Caco-2 (cell line): Measurements from ENCODE around the gene AMH. TPM values are rescaled to one million over a fixed set of nuclear protein-coding genes. Genes with fewer than 3 reads are reported as not detected.

Experiments
- BruUV-seq: library from RNA; stranded (reverse); fragments of 400-500 nt; replicated peaks from 2 replicates; lab custom pipeline; 2021; lab: Mats Ljungman, UMichigan
- CTCF ChIA-PET: fragments of 300-600 bp; sonication (Branson Sonifier 250); formaldehyde crosslinking; loops from one replicate; lab custom pipeline; 2022; ENCODE audit warnings: antibody characterized with exemption; lab: Charles Lee
- POLR2A ChIA-PET: fragments of 300-600 bp; sonication (Branson Sonifier 250); formaldehyde crosslinking; loops from one replicate; lab custom pipeline; 2022; ENCODE audit warnings: antibody characterized with exemption; lab: Charles Lee
- DNase-seq, 2 experiments: peaks; one replicate each; pipeline versions ENCODE4 v3.0.0 to v3.0.0-alpha.2; 2020 to 2022
- H3K27me3 ChIP-seq: replicated peaks from 2 replicates; pipeline ENCODE4 v1.6.0; 2011; ENCODE audit warnings: low read length; ENCODE audit not compliant: control insufficient read depth, insufficient read depth
- H3K36me3 ChIP-seq: 2 replicates; pipeline ENCODE4 v1.5.1; 2011; ENCODE audit warnings: low read length; ENCODE audit not compliant: control insufficient read depth, insufficient read depth
- H3K4me1 ChIP-seq: fragments of 250-450 bp; sonication (Bioruptor Pico); 2 replicates; pipeline ENCODE4 v1.5.1; 2020; ENCODE audit warnings: mild to moderate bottlenecking
- H3K4me3 ChIP-seq: 2 replicates; pipeline ENCODE4 v1.5.1; 2011; ENCODE audit warnings: low read depth, mild to moderate bottlenecking, control low read depth, low read length
- H3K9me3 ChIP-seq: fragments of 250-450 bp; sonication (Bioruptor Pico); 2 replicates; pipeline ENCODE4 v1.5.1; 2020; ENCODE audit warnings: mild to moderate bottlenecking, moderate library complexity
- H3K27ac Mint-ChIP-seq: one replicate; pipeline ENCODE4 v1.8.0; 2022; ENCODE audit warnings: mixed read lengths; ENCODE audit not compliant: unreplicated experiment
- H3K27me3 Mint-ChIP-seq: one replicate; pipeline ENCODE4 v1.8.0; 2022; ENCODE audit warnings: mixed read lengths; ENCODE audit not compliant: insufficient read depth, unreplicated experiment
- H3K36me3 Mint-ChIP-seq: one replicate; pipeline ENCODE4 v1.8.0; 2022; ENCODE audit warnings: mild to moderate bottlenecking, mixed read lengths; ENCODE audit not compliant: insufficient read depth, unreplicated experiment
- H3K4me1 Mint-ChIP-seq: one replicate; pipeline ENCODE4 v1.8.0; 2022; ENCODE audit warnings: low read depth, mixed read lengths; ENCODE audit not compliant: unreplicated experiment
- H3K4me3 Mint-ChIP-seq: one replicate; pipeline ENCODE4 v1.8.0; 2022; ENCODE audit warnings: mild to moderate bottlenecking, moderate library complexity, mixed read lengths; ENCODE audit not compliant: unreplicated experiment
- H3K9me3 Mint-ChIP-seq: one replicate; pipeline ENCODE4 v1.8.0; 2022; ENCODE audit warnings: mixed read lengths; ENCODE audit not compliant: unreplicated experiment
- intact Hi-C: fragments of 100-400 bp; cut with micrococcal nuclease; formaldehyde crosslinking; loops from one replicate; pipeline ENCODE4 v1.10.0; 2022; ENCODE audit not compliant: unreplicated experiment
- total RNA-seq: library from RNA; stranded (reverse); gene quantifications from 2 replicates; pipeline ENCODE4 v1.2.3, GENCODE V29; 2022
- TF ChIP-seq, protein P1 (sequence below), 2 experiments: fragments of 200-600 bp in 1 of 2; IDR thresholded peaks; 1 replicate in 1 of 2; 2 replicates in 1 of 2; pipeline versions ENCODE4 v1.5.1 to v1.8.0; 2011 to 2022; ENCODE audit warnings: antibody characterized with exemption in 1 of 2, control low read depth in 1 of 2, inconsistent platforms in 1 of 2, low read depth in 1 of 2, low read length in 1 of 2, mild to moderate bottlenecking in 1 of 2, moderate library complexity in 1 of 2; ENCODE audit not compliant: insufficient read depth in 1 of 2, severe bottlenecking in 1 of 2, unreplicated experiment in 1 of 2

AMH gene
- total RNA-seq, 1 experiment from 2014 or later: 19.4 TPM

DNA sequence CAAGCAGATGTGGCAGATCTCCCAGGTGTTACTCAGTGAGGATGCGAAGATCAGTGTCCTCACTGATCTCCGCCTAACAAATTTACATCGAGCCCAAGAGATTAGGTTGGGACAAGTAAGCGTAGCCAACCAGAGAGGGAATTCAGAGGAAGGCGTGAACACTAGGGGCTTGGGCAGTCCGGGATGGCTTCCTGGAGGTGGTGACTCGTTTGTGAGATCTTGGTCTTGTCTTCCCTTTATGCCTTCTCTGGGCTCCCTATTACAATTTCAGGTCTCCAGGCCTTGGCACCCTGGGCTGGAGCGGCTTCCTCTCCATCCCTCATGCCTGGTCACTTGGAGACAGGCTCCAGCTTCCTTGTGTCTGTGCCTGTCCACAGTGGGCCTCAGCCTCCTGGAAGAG is 6.3 kb upstream of the AMH start:
- H3K36me3 Mint-ChIP-seq: peaks cover 88% of the 10 kb centered on the region
- H3K4me3 ChIP-seq: no peak overlapping the region
- H3K27me3 ChIP-seq: no peaks in the 10 kb centered on the region
- H3K27ac Mint-ChIP-seq: peak overlapping the region; percentile 79
- BruUV-seq: no TSS peak
- TF ChIP-seq, protein P1, sequence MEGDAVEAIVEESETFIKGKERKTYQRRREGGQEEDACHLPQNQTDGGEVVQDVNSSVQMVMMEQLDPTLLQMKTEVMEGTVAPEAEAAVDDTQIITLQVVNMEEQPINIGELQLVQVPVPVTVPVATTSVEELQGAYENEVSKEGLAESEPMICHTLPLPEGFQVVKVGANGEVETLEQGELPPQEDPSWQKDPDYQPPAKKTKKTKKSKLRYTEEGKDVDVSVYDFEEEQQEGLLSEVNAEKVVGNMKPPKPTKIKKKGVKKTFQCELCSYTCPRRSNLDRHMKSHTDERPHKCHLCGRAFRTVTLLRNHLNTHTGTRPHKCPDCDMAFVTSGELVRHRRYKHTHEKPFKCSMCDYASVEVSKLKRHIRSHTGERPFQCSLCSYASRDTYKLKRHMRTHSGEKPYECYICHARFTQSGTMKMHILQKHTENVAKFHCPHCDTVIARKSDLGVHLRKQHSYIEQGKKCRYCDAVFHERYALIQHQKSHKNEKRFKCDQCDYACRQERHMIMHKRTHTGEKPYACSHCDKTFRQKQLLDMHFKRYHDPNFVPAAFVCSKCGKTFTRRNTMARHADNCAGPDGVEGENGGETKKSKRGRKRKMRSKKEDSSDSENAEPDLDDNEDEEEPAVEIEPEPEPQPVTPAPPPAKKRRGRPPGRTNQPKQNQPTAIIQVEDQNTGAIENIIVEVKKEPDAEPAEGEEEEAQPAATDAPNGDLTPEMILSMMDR (IDR thresholded peaks at IDR 0.05; ENCODE audit: insufficient read depth in 1 of 2, low read depth in 1 of 2, low read length in 1 of 2, severe bottlenecking in 1 of 2, unreplicated experiment in 1 of 2): no peak
- peaks cover 2% of the 10 kb centered on the region for H3K36me3 ChIP-seq
- H3K4me1 ChIP-seq: peaks cover 34% of the 10 kb centered on the region
- ChIA-PET POLR2A (no interaction called here), CTCF (no interaction called here)
- H3K4me1 Mint-ChIP-seq: peaks cover 23% of the 10 kb centered on the region
- intact Hi-C loops: no loop called here
- H3K4me3 Mint-ChIP-seq: no peak overlapping the region
- no peaks in the 10 kb centered on the region for H3K9me3 Mint-ChIP-seq
- no peaks in the 10 kb centered on the region for H3K9me3 ChIP-seq
- no peaks in the 10 kb centered on the region for H3K27me3 Mint-ChIP-seq
- DNase-seq: no peak

DNA sequence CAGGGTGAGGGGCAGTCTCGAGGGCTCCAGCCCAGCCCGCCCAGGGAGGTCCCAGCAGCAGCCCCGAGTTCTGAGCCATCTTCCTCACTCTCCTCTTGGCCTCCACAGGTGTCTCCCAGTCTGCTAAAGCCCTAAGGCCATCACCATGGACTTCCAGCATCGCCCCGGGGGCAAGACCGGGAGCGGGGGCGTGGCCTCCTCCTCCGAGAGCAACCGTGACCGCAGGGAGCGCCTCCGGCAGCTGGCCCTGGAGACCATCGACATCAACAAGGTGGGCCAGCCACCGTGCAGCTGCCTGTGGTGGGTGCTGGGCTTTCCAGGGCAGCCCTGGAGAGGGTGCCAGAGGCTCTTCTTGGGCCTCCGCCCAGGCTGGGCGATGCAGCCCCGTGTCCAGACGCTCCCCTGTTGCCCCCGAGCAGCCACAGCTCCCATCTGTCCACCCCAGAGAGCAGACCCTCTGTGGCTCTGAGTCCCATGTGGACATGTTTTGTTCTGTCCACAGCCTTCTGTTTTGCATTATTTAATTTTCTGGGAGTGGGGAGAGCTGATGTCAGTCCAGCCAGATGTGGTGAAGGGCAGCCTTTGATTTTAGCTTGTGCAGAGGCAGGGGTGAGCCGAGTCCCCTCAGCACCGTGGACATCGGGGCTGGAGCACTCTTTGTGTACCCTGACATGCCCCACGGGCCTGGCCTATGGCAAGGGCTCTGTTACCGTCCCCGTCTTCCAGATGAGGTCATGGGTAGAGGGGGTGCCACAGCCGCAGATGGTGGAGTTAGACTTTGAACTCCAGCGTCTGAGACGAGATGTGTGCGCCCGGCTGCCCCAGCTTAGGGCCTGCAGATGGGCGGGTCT is 5.6 kb upstream of the AMH start:
- ChIA-PET CTCF (no interaction called here), POLR2A (no interaction called here)
- no peaks in the 10 kb centered on the region for H3K27me3 Mint-ChIP-seq
- Histone ChIP-seq H3K9me3 (no peaks in the 10 kb centered on the region), H3K4me3 (no peak overlapping the region), H3K4me1 (peaks cover 27% of the 10 kb centered on the region), H3K27me3 (no peaks in the 10 kb centered on the region), H3K36me3 (peaks cover 2% of the 10 kb centered on the region)
- no peak overlapping the region for H3K4me3 Mint-ChIP-seq
- BruUV-seq: no TSS peak
- TF ChIP-seq, protein P1 (IDR thresholded peaks at IDR 0.05; ENCODE audit: insufficient read depth in 1 of 2, low read depth in 1 of 2, low read length in 1 of 2, severe bottlenecking in 1 of 2, unreplicated experiment in 1 of 2): no peak
- no peak overlapping the region for H3K27ac Mint-ChIP-seq
- intact Hi-C loops: no loop called here
- H3K9me3 Mint-ChIP-seq: no peaks in the 10 kb centered on the region
- no peak for DNase-seq
- peaks cover 91% of the 10 kb centered on the region for H3K36me3 Mint-ChIP-seq
- peaks cover 21% of the 10 kb centered on the region for H3K4me1 Mint-ChIP-seq

DNA sequence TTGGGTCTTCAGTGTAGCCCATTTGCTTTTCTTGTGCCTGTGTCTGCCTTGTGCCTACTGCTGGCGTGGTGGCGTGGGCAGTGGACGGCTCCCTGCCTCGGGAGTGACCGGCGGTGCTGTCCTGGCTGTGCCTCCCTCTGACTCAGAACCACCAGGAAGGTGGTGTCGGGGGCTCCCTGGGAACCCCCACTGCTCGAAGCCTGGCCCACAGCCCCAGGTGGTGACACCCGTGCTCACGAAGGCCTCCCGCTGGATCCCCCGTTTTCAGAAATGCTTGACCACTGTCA is 5.1 kb upstream of the AMH start:
- H3K27me3 Mint-ChIP-seq: no peaks in the 10 kb centered on the region
- H3K4me3 ChIP-seq: no peak overlapping the region
- peaks cover 91% of the 10 kb centered on the region for H3K36me3 Mint-ChIP-seq
- no peak overlapping the region for H3K4me3 Mint-ChIP-seq
- peaks cover 23% of the 10 kb centered on the region for H3K4me1 ChIP-seq
- ChIA-PET CTCF (no interaction called here), POLR2A (no interaction called here)
- H3K27me3 ChIP-seq: no peaks in the 10 kb centered on the region
- DNase-seq: no peak
- BruUV-seq: no TSS peak
- no peaks in the 10 kb centered on the region for H3K9me3 Mint-ChIP-seq
- H3K4me1 Mint-ChIP-seq: peaks cover 17% of the 10 kb centered on the region
- intact Hi-C loops: no loop called here
- peaks cover 2% of the 10 kb centered on the region for H3K36me3 ChIP-seq
- H3K9me3 ChIP-seq: no peaks in the 10 kb centered on the region
- TF ChIP-seq, protein P1 (IDR thresholded peaks at IDR 0.05; ENCODE audit: insufficient read depth in 1 of 2, low read depth in 1 of 2, low read length in 1 of 2, severe bottlenecking in 1 of 2, unreplicated experiment in 1 of 2): no peak
- H3K27ac Mint-ChIP-seq: no peak overlapping the region
